ENCODE data around the gene MGA. TPM values are rescaled to one million over a fixed set of nuclear protein-coding genes. Genes with fewer than 3 reads are reported as not detected.

Gene MGA
- total RNA-seq, 1 experiment from 2014 or later, result 23.4 TPM

DNA sequence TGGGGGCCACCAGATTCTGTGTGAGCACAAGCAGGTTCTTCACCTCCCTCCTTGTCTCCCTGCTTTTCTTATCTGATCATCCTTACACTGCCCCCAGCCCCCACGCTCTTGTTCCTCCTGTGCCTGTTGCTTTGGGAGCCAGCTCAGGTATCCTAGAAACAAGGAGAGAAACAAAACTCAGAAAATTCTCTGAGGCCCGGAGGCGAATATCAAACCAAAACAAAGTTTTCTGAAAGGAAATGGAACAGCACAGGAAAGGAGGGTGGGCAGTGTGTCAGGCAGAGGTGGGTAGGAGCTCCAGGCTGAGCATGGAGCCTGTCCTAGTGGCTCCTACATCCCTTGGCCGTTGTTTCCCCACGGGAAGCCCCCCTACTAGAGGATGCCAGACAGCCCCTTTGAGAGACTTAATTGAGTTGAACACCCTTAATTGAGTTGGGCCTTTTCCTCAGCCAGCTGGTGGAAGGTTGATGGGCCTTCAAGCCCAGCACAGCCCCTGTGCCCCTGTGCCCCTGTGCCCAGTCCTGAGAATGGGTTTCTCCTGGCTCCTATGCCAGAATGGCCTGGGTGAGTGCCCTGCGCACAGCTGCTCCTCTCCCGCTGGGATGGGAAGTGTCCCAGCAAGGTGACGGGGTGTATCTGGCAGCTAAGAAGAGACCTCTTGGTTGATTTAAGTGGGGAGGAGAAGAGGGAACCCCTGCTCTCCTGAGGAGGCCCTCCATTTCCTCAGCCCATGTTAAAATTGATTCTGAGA, 144.9 kb downstream of the MGA start:
- no peak for DNase-seq (ENCODE audit: extremely low read depth, low read depth)

DNA sequence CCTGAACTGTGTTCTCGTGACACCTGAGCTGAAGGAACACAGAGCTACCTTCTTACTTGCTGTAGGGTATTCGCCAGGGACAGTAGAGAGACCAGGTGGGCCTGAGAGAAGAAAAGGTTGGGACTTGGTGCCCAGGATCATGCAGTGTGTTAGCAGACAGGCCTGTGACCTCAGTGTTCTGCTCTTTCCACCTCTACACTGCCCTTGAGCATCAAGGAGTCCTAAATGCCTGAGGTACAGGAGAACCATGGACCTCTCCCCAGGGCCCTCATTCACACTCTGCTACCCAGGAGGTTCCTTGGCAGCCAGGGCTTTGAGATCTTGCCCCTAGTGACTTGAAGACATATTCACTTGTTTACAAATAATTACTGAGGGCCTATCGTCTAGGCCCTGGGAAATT, 145.5 kb downstream of the MGA start:
- DNase-seq (ENCODE audit: extremely low read depth, low read depth), result no peak

DNA sequence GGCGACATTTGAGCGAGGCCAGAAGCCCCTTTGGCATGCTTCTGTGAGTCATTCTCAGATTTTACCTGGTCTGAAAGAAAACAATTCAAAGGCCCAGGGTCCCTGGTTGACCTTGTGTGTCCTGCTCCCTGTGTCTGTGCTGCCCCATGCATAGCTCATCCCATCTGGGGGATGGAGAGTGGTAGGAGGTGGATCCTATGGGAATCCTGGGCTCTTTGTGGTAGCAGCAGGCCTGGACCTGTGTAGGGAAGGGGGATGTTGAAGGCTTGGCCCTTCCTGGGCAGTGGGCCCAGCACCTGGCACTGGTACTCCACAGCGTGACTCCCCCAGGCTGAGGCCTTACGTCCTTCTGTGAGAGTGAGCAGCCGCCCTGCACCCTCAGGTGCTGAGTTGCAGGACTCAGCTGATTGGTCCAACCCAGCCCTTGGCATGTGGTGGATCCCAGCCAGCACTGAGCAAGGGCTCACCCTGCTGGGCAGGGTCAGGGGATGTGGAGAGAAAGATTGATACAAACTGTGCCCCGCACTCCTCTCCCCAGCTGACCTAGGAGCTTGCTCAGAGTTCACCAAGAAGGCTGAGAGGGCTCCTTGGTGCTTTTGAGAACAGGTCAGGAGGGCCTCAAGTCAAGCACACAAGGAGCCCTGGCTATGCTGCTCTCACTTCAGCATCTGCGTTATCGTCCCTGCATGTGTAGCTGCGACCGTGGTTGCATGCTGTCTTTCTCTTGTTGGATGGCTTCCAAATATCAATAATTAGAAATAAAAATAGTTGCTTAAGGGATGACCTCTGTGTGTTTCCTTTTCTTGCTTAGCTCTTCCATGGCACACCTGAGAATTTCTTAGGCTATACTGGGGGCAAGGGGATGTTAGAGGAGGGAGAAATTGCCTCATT, 146.3 kb downstream of the MGA start:
- no peak for DNase-seq (ENCODE audit: extremely low read depth, low read depth)

DNA sequence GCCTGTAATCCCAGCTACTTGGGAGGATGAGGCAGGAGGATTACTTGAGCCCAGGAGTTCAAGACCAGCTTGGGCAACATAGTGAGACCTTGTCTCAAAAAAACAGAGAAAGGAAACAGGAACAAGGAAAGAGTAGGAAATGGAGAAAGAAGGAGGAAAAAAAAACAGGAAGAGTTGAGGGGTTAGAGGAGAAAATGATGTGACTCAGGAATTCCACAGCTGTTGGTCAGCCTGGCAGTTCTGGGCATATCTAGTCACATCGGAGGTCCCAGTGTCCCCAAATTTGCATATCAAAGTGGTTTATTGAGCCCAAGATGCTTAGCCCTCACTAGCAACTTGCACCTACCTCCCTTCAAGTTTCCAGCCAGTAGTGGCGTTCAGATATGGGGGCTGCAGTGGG, 148.9 kb downstream of the MGA start:
- no peak for DNase-seq (ENCODE audit: extremely low read depth, low read depth)

DNA sequence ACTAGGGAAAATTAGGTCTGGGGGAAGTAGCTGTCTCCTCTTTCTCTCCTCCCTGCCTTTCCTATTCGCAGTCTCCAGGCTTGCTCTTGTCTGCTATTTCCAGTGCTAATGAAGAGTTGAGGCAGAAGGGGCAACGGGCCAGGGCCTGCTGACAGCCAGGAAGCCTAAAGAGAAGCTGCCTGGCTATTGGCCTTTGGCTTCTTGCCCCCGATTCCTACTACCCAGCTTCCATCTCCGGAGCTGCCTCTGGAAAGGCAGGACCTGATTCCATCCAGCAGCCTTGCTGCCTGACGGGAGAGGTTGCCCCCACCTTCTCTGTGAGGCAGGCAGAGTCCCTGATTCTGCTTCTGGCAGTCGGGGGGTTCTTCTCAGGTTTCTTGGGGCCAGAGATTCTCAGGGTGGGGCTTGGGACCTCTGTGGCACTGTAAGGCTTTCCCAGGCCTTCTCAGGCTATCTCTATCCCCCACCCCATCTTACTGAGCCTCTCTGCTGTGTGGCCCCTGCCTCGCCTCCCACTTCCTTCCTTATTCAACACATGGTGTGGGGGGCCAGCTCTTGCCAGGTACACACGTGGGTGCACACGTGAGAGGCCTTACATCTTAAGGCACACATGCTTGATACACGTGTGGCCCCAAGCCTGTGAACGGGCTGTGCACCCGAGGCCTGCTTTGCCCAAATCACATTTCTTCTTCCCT, 149.5 kb downstream of the MGA start:
- DNase-seq (ENCODE audit: extremely low read depth, low read depth), result no peak

DNA sequence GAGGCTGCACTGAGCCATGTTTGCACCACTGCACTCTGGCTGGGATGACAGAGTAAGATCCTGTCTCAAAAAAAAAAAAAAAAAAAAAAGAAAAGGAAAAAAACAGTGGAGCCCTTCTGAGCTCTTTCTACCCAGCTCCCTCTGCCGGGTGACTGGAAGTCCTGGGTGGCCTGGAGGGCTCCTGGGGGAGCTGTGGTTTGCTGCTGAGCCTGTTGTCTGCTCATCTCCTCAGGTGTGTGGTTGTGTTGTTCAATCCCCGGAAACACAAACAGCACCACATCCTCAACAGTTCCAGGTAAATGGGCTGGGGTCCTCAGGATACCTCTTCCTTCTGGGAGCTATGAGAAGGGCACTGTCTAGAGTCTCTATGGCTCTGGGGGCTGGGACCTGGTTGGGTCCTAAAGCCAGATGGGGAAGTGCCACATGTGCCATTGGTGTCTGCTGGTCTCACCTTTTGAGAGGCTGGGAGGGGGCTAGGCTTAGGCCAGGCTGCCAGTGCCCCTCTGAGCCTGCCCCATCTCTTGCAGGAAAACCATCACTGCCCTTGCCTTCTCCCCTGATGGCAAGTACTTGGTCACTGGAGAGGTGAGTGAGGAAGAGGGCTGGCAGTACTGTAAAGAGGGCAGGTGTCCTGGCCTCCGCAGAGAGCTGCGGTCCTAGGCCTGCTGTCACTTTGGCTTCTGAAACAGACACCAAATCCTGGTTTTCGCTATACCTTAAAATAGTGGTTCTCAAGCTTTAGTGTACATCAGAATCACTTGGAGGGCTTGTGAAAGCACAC, 150.6 kb downstream of the MGA start:
- no peak for DNase-seq (ENCODE audit: extremely low read depth, low read depth)

DNA sequence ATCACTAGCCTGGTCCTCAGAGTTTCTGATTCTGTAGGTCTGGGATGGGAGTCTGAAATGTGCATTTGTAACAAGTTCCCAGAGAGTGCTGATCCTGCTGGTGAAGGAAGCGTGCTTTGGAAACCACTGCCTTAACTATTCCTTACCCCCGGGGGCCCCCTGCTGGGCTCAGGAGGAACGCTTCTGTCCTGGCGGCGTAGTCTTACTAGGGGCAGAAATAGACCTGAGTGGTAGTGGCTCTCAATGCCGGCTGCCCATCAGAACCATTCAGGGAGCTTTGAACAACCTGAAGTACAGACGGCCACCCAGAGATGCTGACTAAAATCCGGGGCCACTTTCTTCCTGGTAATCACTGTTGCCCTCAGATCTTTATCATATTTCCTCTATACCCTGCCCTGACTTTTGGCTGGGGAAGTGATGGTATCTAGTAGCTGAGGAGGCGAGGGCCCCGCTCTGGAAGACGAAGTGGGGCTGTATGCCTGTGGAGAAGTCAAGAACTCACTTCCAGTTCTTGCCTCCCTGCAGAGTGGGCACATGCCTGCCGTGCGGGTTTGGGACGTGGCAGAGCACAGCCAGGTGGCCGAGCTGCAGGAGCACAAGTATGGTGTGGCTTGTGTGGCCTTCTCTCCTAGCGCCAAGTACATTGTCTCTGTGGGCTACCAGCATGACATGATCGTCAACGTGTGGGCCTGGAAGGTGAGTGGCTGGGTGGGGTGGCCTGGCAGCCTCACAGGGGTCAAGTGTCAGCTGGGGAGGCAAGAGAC, 151.4 kb downstream of the MGA start:
- DNase-seq (ENCODE audit: extremely low read depth, low read depth), result peak; percentile 69

DNA sequence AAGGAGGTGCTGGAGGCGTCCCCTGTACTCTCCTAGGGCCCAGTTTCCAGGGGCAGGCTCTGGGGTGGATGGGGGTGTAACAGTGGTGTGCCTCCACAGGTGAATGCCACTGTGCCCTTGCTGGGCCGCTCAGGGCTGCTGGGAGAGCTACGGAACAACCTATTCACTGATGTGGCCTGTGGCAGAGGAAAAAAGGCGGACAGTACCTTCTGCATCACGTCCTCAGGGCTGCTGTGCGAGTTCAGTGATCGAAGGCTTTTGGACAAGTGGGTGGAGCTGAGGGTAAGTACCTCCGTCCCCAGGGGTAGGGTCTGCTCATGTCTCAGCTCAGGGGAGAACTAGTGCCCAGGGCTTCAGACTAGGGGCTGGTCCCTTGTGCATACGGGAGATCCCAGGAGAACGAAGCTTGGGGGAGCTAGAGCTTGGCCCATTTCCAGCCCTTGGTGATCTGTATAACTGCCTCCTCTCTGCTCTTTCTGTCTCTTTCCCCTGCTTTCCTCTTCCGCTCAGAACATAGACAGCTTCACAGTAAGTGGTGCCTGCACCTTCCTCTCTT, 152.7 kb downstream of the MGA start:
- DNase-seq (ENCODE audit: extremely low read depth, low read depth), result no peak

DNA sequence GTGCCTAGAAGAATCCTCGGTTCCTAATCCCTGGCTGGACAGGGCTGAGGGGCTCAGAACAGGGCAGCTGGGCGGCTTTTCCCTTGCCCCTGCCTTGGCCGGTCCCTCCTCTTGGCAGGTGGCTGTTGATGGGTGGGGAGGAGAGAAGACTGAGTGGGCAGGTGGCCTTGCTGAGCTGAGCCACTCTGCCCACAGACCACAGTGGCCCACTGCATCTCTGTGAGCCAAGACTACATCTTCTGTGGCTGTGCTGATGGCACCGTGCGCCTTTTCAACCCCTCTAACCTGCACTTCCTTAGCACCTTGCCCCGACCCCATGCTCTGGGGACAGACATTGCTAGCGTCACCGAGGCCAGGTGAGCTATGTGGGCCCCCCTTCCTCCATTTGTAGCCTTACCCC, 153.2 kb downstream of the MGA start:
- no peak for DNase-seq (ENCODE audit: extremely low read depth, low read depth)

DNA sequence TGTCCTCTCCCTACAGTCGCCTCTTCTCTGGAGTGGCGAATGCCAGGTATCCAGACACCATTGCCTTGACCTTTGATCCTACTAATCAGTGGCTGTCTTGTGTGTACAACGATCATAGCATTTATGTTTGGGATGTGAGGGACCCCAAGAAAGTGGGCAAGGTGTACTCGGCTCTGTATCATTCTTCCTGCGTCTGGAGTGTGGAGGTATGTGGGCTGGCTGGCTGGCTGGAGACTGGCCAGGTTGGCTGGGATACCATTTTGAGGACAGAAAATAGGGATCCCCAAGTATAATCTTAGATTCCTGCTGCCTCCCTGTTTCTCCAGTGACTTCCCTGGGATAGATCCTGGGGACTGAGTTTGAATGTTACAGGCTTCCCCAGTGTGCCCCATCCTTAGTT, 154.3 kb downstream of the MGA start:
- DNase-seq (ENCODE audit: extremely low read depth, low read depth), result no peak

DNA sequence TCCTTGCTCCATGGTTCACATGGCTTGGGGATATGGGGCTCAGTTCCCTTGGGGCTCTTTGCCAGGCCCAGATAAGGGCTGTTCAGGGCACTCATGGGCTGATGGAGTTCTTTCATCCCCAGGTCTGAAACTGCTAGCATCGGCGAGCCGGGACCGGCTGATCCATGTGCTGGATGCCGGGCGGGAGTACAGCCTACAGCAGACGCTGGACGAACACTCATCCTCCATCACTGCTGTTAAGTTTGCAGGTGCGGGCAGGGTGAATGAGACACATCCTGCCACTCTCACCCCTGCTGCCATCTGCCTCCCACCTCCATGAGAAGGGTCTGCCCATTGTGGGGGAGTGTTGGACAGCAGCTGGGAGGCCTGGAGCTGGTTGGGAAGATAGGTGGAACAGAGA, 156.6 kb downstream of the MGA start:
- DNase-seq (ENCODE audit: extremely low read depth, low read depth), result no peak

DNA sequence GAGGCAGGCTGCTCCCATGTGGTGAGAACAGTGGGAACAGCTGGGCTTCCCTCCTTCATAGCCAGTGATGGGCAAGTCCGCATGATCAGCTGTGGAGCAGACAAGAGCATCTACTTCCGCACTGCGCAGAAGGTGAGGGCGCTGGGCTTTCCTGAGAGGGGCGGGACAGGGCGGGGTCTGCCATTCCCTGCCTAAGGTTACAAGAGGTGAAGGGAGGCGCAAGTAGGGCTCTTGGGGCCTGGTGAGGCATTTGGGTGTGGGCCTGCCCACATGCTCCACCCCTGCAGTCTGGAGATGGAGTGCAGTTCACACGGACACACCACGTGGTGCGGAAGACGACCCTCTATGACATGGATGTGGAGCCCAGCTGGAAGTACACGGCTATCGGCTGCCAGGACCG, 157.1 kb downstream of the MGA start:
- DNase-seq (ENCODE audit: extremely low read depth, low read depth), result no peak

DNA sequence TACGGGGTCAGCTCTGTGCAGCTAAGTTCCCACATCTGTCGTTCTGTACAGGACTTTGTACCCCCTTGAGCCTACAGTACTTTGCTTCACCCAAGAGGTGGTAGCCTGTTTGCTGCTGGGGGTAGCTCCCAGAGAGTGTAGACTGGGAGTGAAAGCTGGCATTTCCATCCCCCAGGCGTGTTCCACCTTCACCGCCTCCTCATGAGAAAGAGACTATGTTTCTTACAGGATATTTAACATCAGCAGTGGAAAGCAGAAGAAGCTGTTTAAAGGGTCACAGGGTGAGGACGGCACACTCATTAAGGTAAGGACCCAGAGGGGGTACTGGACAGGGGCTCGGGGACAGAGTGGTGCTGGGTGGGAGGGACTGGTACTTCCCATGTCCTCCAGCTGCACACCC, 157.6 kb downstream of the MGA start:
- DNase-seq (ENCODE audit: extremely low read depth, low read depth), result no peak

DNA sequence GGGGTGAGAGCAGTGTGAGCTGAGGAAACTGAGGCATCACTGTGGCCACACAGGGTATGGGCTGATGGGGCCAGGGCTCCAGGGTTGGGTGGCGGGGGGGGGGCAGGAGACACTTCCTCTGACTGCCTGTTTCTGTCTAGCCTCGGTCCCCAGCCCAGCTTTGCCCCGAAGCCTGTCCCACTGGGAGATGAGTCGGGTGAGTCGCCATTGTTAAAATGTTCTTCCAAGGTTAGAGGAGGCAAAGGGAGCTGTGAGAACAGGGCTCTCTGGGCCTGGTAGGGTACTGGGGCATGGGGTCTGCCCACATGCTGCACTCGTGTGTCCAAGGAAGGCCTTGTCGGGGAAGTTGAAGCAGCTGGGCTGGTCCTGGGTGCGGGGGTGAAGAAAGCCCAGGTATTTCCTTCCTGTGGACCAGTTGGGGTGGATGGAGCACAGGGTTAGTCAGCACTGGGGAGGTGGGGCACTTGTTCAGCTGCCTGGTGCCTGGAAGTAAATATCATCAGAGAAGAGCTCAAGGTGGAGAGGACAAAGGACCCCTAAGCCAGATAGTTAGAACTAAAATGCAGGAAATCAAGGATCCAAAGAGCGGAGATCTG, 159.3 kb downstream of the MGA start:
- DNase-seq (ENCODE audit: extremely low read depth, low read depth), result no peak

DNA sequence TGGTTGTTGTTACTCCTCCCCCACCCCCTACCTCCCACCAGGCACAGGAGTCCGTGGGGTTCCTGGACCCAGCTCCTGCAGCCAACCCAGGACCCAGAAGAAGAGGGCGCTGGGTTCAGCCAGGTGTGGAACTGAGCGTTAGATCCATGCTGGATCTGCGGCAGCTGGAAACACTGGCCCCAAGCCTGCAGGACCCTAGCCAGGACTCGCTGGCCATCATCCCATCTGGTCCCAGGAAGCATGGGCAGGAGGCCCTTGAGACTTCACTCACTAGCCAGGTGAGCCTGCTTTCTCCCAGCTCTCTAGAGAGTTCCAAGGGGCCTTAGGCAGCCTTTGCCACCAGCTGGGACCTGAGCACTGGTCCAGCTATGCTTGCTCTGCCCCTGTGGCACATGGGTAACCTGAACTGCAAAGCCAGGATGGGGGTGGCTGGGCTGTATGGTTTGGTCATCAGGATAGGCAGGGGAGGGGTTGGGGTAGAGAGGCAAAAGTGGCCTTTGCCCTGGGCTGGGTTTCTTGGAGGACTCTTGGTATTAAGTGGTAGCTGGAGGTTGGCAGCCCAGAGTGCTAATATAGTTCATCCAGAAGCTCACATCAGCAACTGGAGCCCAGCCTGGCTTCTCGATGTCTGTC, 160.7 kb downstream of the MGA start:
- DNase-seq (ENCODE audit: extremely low read depth, low read depth), result no peak

DNA sequence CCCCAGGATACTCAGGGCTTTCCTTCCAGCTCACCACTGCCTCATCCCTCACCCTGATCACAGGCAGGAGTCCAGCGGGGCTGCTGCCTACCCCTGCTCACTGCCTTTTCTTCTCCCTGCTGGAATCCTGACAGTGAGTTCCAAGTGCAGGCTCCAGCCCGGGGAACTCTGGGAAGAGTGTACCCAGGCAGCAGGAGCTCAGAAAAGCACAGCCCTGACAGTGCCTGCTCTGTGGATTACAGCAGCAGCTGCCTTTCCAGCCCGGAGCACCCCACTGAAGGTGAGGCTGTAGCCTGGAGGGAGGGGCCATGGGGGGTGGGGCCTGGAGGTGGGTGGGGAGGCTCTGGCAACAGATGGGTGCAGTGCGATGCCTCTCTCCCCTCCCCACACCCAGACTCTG, 161.6 kb downstream of the MGA start:
- DNase-seq (ENCODE audit: extremely low read depth, low read depth), result no peak

DNA sequence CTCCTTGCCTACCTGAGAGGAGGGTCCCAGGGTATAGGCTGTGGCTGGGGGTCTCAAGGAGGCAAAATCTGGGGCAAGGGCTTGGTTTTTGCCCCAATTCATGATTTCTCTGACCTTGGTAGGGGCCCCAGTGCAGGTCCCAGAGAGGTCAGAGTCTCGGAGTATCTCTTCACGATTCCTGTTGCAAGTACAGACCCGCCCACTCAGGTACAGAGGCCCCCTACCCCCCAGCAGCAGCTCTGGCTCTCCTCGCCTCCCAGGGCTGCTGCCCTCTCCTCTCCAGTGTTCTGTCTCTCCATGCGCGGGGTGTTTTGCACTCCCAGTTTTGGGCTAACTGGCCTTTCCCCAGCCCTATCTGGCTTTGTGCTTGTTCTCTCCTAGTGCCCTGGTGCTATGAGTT, 162.3 kb downstream of the MGA start:
- DNase-seq (ENCODE audit: extremely low read depth, low read depth), result no peak

All from NCI-H460 (cell line).